Right ventricle myocardium inferior (tissue), 1 donor: ENCODE results near the gene MND1. TPM values are rescaled to one million over a fixed set of nuclear protein-coding genes. Genes with fewer than 3 reads are reported as not detected.
"Not testable (repeated sequence)": the region's sequence is repeated elsewhere in the genome, so short reads cannot be mapped to it uniquely, and the experiment has no call there.

Experiments used
- ATAC-seq: fragments of 200-7000 bp; cut with Tn5 transposase; one replicate; pipeline ENCODE4 v1.9.1; 2020; ENCODE audit warnings: mild to moderate bottlenecking, moderate library complexity
- DNase-seq: peaks from one replicate; pipeline ENCODE4 v3.0.0; 2021; ENCODE audit errors: missing footprints
- intact Hi-C: fragments of 100-400 bp; cut with DNase I; formaldehyde crosslinking; loops from one replicate; pipeline ENCODE4 v1.11.0; 2022
- total RNA-seq: library from RNA; stranded (reverse); fragmentation: NEBNext Ultra II Directional; extraction: Animal tissue kit (Norgen Biotek cat#: 25700); gene quantifications from one replicate; pipeline ENCODE4 v1.2.1, GENCODE V29; 2021
- donor health status: DM: no; HTN: yes; CAD: no; lungs with severe emphysema.

MND1 gene
- total RNA-seq, 1 donor from 2014 or later, result 0.62 TPM

DNA sequence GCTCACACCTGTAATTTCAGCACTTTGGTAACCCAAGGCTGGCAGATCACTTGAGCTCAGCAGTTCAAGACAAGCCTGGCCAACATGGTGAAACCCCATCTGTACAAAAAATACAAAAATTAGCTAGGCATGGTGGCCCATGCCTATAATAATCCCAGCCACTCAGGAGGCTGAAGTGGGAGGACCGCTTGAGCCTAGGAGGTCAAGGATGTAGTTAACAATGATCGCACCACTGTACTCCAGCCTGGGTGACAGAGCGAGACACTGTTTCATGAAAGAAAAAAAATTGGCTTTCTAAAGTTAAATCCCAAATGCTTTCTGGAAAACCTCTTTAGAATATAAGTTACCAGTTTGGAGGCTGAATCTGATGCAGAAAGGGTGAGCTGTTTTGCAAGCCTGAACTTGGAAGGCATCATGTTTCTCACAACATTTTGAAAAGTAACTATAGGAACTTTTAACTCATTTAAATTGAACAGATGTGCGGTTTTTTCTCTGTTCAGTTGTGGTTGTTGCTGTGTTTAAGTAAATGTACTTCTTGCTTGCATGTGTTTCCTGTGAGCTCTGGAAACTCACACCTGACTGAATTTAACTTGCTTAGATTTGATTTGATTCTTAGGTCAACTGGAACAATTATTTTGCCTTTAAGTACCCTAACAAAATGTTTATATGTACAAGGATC, 81.9 kb downstream of the MND1 start:
- DNase-seq, result no peak
- no peak for ATAC-seq
- intact Hi-C loops, result no loop called here

DNA sequence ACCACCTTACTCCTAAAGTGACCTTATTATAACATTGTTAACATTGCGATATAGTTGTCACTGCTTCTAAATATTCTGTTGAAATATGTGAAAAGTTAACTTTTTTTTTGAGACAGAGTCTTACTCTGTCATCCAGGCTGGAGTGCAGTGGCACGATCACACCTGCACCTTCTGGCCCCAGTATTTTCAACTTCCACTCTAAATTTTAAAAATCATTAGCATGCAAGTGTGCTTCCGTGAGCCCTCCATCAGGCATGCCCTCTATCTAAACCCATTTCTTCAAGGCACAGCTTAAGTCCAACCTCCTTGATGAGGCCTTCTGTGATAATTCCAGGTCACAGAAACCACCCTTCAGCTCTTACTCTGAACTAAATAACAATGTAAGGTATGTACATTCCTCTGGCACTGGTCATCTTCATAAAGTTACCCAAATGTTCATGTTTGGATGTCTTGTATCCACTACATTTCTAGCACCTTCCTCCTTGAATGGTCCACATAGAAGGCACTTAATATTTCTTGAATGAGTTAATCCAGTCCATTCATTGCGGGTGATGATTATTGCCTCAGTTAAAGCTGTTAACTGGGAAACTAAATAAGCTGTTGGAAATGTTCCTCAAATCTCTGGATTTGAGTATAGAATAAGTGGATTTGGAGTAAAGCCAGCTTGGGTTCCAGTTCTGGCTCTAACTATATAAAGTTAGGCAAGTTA, 83.0 kb downstream of the MND1 start:
- ATAC-seq, result no peak
- DNase-seq, result no peak
- intact Hi-C loops, result no loop called here

DNA sequence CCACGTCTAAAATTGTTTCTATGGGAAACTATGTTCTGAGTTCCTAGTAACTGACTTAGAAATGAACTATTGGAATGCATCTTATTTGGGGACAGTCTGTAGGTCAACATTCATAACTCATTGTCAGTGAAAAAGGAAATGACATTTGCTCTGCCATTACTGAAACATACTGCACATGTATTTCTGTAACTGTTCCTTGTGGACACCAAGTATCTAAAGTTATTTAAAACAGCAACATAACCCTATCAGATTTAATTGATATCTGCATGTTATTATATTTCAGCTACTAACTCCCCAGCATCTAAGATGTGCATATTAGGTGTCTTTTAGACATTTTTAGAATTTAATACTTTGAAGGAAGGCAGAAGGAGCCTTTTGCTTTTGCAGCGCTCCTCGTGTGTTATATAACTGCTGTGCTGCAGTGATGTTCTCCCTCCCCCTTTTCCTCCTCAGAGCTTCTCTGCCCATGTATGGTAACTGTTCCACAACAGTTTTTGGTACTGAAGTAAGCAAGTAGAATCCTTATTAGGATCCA, 84.5 kb downstream of the MND1 start:
- ATAC-seq, result no peak
- no peak for DNase-seq
- intact Hi-C loops, result no loop called here

DNA sequence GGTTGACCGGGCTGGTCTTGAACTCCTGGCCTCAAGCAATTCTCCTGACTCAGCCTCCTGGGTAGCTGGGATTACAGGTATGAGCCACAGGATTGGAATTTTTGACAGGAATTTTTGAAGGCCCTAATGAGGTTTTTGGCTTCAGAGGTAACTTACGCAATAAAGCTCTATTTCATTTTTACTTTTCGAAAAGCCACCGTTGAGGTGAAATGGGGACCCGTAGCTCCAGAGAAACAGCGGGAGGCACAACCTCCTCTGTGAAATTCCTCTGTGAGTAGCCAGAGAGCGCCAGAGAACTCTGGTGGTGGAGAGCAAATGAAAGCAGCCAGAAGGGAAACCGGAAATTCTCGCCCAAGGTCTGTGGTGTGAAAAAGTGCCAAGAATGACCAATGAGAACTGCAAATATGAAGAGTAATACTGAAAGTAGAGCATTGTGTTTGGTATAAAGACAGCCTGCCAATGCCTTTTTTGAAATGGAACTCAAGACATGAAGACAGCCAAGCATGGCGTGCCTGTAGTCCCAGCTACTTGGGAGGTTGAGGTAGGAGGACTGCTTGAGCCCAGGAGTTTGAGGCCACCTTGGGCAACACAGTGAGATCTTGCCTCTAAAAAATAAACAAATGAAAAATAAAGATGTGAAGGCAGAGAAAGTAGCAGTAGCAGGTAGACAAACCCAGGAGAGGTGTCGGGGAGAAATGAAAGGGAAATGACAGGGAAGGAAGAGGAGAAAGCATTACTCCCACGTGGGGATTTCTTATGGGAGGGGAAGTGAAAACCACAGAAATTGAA, 88.7 kb downstream of the MND1 start:
- DNase-seq (peak; percentile 70), ATAC-seq (peak; percentile 83)
- intact Hi-C loops, result loop anchor here (1.0 to 10.0 kb wide), 2 partner anchors 88 to 141 kb away; partner anchors contain the start of gene MND1

DNA sequence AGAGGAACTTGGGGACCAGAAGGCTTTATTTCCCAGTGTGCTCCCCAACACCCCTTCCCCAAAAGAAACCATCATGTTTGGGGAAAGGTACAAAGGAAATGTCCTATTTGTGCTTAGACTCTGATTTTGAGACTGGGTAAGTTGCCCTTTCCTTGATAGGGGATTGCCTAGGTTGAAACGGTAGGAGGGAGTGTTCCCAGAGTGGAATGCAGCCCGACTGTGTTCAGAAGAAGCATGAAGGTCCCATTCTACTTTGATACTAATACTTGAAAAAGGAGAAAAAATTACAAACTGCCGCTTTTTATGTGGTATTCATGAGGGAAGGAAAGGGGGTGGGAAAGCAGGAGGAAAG, 89.2 kb downstream of the MND1 start:
- intact Hi-C loops, result loop anchor here (1.0 to 10.0 kb wide), 2 partner anchors 89 to 141 kb away; partner anchors contain the start of gene MND1
- ATAC-seq (peak; percentile 48), DNase-seq (no peak)

DNA sequence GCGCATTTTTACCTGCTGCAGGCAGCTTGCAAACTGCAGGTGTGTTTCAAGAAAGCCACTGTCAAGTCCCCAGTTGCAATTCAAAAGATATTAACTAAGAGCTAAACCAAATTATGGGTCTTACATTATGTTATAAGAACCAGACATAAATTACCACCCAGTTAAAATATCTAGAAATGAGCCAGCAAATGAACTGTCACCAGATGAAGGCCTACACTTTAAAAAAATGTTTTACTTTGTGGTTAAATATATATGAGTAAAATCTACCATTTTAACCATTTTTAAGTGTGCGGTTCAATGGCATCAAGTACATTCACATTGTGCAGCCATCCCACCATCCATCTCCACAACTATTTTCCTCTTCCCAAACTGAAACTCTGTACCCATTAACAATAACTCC, 89.7 kb downstream of the MND1 start:
- intact Hi-C loops, result loop anchor here (10.0 kb wide), 1 partner anchor 89 kb away; the partner anchor contains the start of gene MND1
- ATAC-seq, result no peak

DNA sequence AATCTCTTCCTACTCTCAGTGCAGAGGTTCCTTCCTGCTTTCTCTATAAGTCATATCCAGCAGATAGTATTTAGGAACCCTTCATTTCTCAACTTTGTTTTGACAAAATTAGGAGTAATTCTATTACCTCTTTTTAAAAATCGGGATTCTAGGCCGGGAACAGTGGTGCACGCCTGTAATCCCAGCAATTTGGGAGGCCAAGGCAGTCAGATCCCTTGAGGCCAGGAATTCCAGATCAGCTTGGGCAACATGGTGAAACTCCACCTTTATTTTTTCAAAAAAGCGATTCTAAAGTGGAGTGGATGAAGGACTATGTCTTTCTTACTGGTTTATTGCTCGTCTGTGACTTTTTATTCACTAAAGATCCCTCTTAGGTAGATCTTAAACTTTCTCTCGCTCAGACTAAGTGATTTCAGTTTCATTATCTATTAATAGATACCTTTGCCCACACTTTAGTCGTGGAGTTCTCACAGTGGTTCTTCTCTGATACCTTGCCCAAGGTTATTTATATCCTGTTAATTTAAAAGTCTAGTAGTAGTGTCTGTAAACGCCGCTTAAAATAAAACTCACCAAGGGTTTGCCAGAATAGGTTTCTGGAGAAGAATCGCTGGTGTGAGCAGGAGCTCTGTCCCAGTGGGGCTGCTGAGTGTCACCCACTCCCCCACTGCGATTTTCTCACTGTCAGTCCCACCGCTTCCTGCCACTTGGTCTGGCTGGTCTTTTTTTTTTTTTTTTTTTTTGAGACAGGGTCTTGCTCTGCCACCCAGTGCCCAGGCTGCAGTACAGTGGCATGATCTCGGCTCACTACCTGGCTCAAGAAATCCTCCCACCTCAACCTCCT, 94.6 kb downstream of the MND1 start:
- DNase-seq (no peak), ATAC-seq (peak; percentile 73)
- intact Hi-C loops, result loop anchor here (10.0 kb wide), 1 partner anchor 94 kb away; the partner anchor contains the start of gene MND1

More for the DNA sequence above, 89.7 kb downstream of the MND1 start:
- no peak for DNase-seq

DNA sequence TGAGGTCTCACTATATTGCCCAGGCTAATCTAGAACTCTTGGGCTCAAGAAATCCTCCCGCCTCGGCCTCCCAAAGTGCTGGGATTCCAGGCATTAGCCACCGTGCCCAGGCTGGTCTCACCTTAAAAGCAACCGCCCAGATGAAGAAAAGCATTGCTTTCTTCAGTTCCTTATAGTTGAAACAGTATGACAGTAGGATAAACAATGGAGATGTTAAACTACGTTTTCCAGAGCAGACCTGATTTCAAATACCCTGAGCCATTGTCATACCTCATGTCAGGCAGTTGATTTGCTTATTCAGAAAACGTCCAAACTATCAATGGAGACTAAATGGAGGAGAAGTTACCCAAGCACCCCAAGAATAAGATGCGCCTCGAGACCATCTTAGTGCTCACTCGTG, 95.3 kb downstream of the MND1 start:
- intact Hi-C loops, result loop anchor here (10.0 kb wide), 1 partner anchor 95 kb away; the partner anchor contains the start of gene MND1
- no peak for DNase-seq
- ATAC-seq, result no peak

DNA sequence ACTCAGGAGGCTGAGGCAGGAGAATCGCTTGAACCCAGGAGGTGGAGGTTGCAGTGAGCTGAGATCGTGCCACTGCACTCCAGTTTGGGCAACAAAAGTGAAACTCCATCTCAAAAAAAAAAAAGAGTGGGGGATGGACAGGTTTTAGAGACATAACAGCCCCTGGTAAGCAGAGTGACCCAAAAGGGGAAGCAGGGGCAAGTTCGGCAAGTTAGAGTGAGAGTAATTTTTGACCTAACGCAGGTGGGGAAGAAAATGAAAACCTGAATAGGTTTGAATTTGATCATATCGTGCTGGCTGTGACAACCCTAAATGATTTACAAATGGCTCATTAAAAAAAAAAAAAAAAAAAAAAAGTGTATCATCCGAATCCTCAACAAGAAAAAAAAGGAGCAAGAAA, 96.0 kb downstream of the MND1 start:
- DNase-seq (no peak), ATAC-seq (no peak)
- intact Hi-C loops, result no loop called here

DNA sequence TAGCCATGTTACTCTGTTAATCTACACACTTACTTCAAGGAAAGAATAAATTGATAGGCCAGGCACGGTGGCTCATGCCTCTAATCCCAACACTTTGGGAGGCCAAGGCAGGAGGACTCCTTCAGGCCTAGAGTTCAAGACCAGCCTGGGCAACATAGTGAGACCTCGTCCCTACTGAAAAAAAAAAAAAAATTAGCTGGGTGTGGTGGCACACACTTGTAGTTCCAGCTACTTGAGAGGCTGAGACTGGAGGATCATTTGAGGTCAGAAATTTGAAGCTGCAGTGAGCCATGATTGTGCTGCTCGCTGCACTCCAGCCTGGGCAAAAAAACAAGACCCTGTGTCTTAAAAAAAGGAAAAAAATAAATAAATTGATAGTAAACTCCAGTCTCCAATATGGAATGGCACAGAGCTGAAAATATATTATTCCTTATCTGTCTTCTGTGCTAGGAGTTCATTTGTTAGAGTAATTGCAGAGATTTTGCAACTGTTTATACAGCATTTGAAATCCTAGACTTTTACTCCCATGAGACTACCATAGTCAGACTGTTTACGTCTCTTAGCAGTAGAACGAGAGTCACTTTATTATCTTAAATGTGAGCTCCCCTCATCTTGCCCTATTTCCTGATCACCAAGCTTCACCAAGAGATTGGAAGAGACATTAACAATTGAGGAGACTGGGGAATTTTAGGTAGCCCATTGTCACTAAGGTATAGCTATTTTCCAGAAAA, 102.9 kb downstream of the MND1 start:
- no peak for ATAC-seq
- intact Hi-C loops, result no loop called here
- no peak for DNase-seq

DNA sequence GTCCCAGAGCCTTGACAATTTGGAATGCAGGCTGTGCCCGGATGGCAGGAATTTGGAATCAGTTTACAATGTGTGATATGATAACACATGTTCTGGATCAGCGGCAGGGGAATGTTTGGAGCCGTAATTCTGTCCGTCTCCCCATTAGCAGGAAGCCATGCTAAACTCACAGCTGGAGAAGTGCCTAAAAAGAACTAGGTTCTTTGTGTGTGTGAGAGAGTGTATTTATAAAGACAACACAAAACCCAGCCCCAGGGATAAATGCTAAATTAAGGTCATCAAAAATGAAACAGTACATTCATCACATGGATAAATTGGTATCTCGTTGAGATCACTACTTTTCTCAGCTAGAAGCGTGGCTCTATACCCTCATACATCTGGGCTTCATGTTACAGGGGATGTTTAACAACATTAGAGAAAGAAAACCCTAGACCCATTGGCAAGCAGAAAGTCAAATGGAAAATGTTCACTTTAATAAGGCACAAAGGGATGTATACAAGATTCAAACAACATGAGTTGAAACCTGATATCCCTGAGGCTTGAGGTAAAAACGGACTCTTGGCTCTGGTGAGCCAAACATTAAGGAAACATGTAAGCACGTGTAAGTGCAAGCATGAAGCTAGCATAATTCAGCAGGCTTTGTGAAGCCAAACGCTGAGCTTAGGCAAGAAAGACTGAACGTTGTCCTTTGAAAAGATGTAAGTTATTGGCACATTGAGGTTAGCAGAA, 103.7 kb downstream of the MND1 start:
- DNase-seq (no peak), ATAC-seq (no peak)
- intact Hi-C loops, result no loop called here

DNA sequence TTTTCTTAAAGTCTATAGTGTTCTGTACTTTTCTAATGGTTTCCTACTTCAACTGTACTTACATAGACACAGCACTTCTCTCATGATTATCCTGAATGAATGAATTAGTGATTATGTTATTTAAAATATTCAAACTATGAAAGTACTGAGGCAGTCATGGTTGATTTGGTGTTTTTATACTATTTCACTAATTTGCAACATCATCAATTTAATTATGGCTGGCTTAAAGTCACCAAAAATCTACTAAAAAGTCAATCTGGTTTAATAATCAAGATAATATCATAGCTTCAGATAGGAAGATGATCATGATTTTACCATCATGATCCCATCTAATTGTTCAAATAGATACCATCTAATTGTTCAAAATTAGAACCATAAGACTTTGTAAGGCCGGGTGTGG, 104.8 kb downstream of the MND1 start:
- intact Hi-C loops, result no loop called here
- no peak for DNase-seq
- ATAC-seq, result no peak

DNA sequence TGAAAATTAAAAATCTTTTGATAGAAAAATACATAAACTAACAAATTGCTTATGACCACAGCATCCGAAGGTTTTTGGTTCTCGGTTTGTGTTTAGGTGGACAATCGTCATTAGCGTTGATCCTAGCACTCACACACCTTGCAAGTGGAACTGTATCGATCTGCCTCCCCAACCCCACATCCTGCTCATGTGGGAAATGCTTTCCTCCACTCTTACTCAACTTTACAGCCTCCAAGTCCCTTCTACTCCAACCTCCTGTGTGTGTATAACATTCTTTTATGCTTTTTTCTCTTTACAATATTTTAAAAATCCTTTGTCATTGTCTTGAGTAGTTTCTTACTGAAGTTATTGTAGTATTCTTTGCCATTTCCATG, 106.0 kb downstream of the MND1 start:
- DNase-seq, result no peak
- no peak for ATAC-seq
- intact Hi-C loops, result no loop called here

DNA sequence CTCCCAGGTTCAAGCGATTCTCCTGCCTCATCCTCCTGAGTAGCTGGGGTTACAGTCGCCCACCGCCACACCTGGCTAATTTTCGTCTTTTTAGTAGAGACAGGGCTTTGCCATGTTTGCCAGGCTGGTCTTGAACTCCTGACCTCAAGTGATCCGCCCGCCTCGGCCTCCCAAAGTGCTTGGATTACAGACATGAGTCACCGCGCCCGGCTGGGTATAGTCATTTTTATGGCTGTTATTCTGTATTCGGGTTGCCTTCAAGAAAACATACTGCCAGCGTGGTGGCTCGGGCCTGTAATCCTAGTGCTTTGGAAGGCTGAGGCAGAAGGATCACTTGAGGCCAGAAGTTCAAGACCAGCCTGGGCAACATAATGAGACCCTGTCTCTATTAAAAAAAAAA, 106.7 kb downstream of the MND1 start:
- ATAC-seq, intact Hi-C loops, DNase-seq: not testable (repeated sequence)

DNA sequence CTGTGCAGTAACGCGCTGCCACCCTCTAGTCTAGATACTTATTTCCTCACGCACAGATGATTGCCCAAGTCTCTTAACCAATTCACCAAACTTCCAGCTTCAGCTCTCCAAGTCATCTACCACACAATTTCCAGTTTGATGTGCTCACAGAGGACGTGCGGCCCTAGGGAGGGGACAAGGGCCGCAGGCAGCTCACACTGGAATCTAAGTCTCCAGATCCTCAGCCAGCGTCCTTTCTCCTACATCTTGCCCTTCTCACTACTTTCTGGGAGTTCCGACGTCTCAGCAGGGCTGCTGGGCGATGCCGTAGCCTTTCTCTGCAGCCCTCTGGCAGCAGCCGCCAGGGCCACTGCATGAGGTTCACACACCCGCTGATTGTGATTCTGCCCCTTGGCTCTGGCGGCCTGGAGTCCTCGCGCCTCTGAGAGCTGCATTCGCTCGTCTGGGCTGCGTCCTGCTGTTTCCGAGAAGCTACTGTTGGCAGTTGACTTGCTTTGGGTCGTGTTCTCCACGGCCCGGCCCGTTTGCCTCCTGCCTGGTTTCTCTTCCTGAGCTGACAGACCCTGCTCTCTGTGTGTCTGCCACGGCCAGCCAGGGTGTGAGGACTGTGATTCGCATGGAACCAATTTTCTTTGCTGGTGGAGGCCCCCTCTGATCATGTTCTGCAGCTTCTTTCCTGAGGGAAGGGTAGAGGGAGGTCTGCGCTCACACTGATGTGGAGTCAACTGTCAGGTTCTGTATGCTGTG, 107.6 kb downstream of the MND1 start:
- intact Hi-C loops, result no loop called here
- peak; percentile 31 for ATAC-seq
- no peak for DNase-seq

DNA sequence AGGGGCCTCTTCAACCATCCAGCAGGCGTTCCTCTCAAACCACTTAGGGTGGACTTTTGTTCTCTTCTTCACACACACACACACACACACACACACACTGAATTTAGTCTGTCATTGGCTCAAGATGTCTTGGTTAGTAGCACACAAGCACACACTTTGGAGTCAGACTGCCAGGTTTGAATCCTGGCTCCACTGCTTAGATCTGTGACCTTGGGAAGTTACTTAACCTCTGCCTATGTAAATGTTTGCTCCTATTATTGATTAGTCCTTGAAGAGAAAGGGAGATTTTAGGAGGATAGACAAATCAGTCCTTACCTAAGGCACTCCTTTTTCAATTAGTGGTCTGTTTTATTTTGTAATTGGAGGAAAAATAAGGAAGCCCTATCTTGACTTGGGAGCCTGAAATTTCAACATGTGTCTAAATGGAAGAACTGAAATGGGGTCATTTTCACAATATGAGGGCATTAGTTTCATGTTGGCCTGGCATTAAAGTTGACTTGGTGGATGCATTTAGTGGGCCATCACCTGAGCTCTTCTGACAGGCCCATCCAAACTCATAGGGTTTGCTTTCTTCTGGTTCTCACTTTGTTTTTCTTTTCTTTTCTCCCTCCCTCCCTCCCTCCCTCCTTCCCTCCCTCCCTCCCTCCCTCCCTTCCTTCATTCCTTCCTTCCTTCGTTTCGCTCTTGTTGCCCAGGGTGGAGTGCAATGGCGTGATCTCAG, 108.3 kb downstream of the MND1 start:
- ATAC-seq, result no peak
- no peak for DNase-seq
- intact Hi-C loops, result no loop called here
